WTC11 (cell line): Measurements from ENCODE around the gene RASGRF1. TPM values are rescaled to one million over a fixed set of nuclear protein-coding genes. Genes with fewer than 3 reads are reported as not detected.

Source experiments
- ATAC-seq: fragments of 200-7000 bp; cut with Tn5 transposase; 2 replicates; pipeline ENCODE4 v1.10.0; 2021; ENCODE audit warnings: mild to moderate bottlenecking, moderate library complexity
- CTCF ChIA-PET: fragments of 300-600 bp; sonication (Branson Sonifier 250); formaldehyde crosslinking; loops from one replicate; lab custom pipeline; 2021; ENCODE audit warnings: antibody characterized with exemption; lab: Charles Lee
- POLR2A ChIA-PET: fragments of 350-600 bp; sonication (Branson Sonifier 250); formaldehyde crosslinking; loops from one replicate; lab custom pipeline; 2021; ENCODE audit warnings: antibody characterized with exemption; lab: Charles Lee
- DNase-seq: peaks from one replicate; pipeline ENCODE4 v3.0.0; 2021; ENCODE audit warnings: low spot score
- H3K27ac Mint-ChIP-seq: 2 replicates; pipeline ENCODE4 v1.8.0; 2021; ENCODE audit warnings: mixed read lengths
- H3K27me3 Mint-ChIP-seq: 2 replicates; pipeline ENCODE4 v1.8.0; 2021; ENCODE audit warnings: low read depth, mild to moderate bottlenecking, moderate library complexity, mixed read lengths
- H3K36me3 Mint-ChIP-seq: 2 replicates; pipeline ENCODE4 v1.8.0; 2021; ENCODE audit warnings: mixed read lengths
- H3K4me1 Mint-ChIP-seq: 2 replicates; pipeline ENCODE4 v1.8.0; 2022; ENCODE audit warnings: mixed read lengths
- H3K4me3 Mint-ChIP-seq: 2 replicates; pipeline ENCODE4 v1.8.0; 2021; ENCODE audit warnings: mild to moderate bottlenecking, moderate library complexity, mixed read lengths
- H3K9me3 Mint-ChIP-seq: 2 replicates; pipeline ENCODE4 v1.8.0; 2021; ENCODE audit warnings: mixed read lengths
- CREM ChIP-seq: sonication (generic); formaldehyde crosslinking; IDR thresholded peaks from 2 replicates; pipeline ENCODE4 v1.8.1; 2022; ENCODE audit warnings: mild to moderate bottlenecking, missing genetic modification reagents, moderate library complexity
- E2F5 ChIP-seq: sonication (generic); formaldehyde crosslinking; IDR thresholded peaks from 2 replicates; pipeline ENCODE4 v1.8.1; 2022; ENCODE audit warnings: mild to moderate bottlenecking, moderate library complexity, missing genetic modification reagents
- EMX1 ChIP-seq: fragments of 250-450 bp; sonication (Bioruptor Pico); IDR thresholded peaks from 2 replicates; pipeline ENCODE4 v1.8.0; 2021; ENCODE audit warnings: mild to moderate bottlenecking
- FOXJ3 ChIP-seq: sonication (generic); formaldehyde crosslinking; IDR thresholded peaks from 2 replicates; pipeline ENCODE4 v1.9.0; 2021; ENCODE audit warnings: missing genetic modification reagents, mild to moderate bottlenecking, borderline replicate concordance
- MYBL2 ChIP-seq: sonication (generic); formaldehyde crosslinking; IDR thresholded peaks from 2 replicates; pipeline ENCODE4 v1.8.1; 2023; ENCODE audit warnings: mild to moderate bottlenecking, moderate library complexity, missing genetic modification reagents
- NFATC4 ChIP-seq: fragments of 250-450 bp; sonication (Bioruptor Pico); IDR thresholded peaks from 2 replicates; pipeline ENCODE4 v1.9.0; 2021; ENCODE audit warnings: mild to moderate bottlenecking
- NFYB ChIP-seq: sonication (generic); formaldehyde crosslinking; conservative IDR thresholded peaks from 2 replicates; pipeline ENCODE4 v1.8.0; 2022; ENCODE audit warnings: low read depth, missing genetic modification reagents
- NR1H2 ChIP-seq: sonication (generic); formaldehyde crosslinking; IDR thresholded peaks from 2 replicates; pipeline ENCODE4 v1.9.0; 2021; ENCODE audit warnings: mild to moderate bottlenecking, moderate library complexity, missing genetic modification reagents
- NR3C1 ChIP-seq: sonication (generic); formaldehyde crosslinking; conservative IDR thresholded peaks from 2 replicates; pipeline ENCODE4 v1.8.1; 2023; ENCODE audit warnings: low read depth, mild to moderate bottlenecking, missing genetic modification reagents
- PREB ChIP-seq: sonication (generic); formaldehyde crosslinking; IDR thresholded peaks from 2 replicates; pipeline ENCODE4 v1.8.1; 2022; ENCODE audit warnings: mild to moderate bottlenecking, missing genetic modification reagents, moderate library complexity, borderline replicate concordance
- RELA ChIP-seq: sonication (generic); formaldehyde crosslinking; IDR thresholded peaks from 2 replicates; pipeline ENCODE4 v1.8.1; 2022; ENCODE audit warnings: missing genetic modification reagents, mild to moderate bottlenecking, borderline replicate concordance
- SOX15 ChIP-seq: fragments of 250-450 bp; sonication (Bioruptor Pico); IDR thresholded peaks from 2 replicates; pipeline ENCODE4 v1.9.0; 2021; ENCODE audit warnings: mild to moderate bottlenecking
- TEAD4 ChIP-seq: sonication (generic); formaldehyde crosslinking; IDR thresholded peaks from 2 replicates; pipeline ENCODE4 v1.8.0; 2022; ENCODE audit warnings: mild to moderate bottlenecking, missing genetic modification reagents
- ZNF263 ChIP-seq: sonication (generic); formaldehyde crosslinking; IDR thresholded peaks from 2 replicates; pipeline ENCODE4 v1.8.1; 2022; ENCODE audit warnings: low read depth, mild to moderate bottlenecking, moderate library complexity, missing genetic modification reagents
- ZNF423 ChIP-seq: fragments of 250-450 bp; sonication (Bioruptor Pico); IDR thresholded peaks from 2 replicates; pipeline ENCODE4 v2.1.2; 2022; ENCODE audit warnings: mild to moderate bottlenecking, moderate library complexity
- total RNA-seq: library from RNA; stranded (reverse); gene quantifications from 3 replicates; pipeline ENCODE4 v1.2.3, GENCODE V29; 2021
- TF ChIP-seq, protein P1 (sequence below): sonication (generic); formaldehyde crosslinking; IDR thresholded peaks from 2 replicates; pipeline ENCODE4 v1.8.1; 2023; ENCODE audit warnings: mild to moderate bottlenecking, missing genetic modification reagents, moderate library complexity
- TF ChIP-seq, protein P2 (sequence below): fragments of 250-450 bp; sonication (Bioruptor Pico); IDR thresholded peaks from 2 replicates; pipeline ENCODE4 v1.9.0; 2021; ENCODE audit warnings: mild to moderate bottlenecking, borderline replicate concordance
- TF ChIP-seq, protein P3 (sequence below): fragments of 250-450 bp; sonication (Bioruptor Pico); IDR thresholded peaks from 2 replicates; pipeline ENCODE4 v1.9.0; 2021; ENCODE audit warnings: mild to moderate bottlenecking
- TF ChIP-seq, protein P4 (sequence below): fragments of 200-600 bp; IDR thresholded peaks from 2 replicates; pipeline ENCODE4 v1.8.0; 2022; ENCODE audit warnings: antibody characterized with exemption

RASGRF1 gene
- total RNA-seq, 1 experiment from 2014 or later, result 0.85 TPM

DNA sequence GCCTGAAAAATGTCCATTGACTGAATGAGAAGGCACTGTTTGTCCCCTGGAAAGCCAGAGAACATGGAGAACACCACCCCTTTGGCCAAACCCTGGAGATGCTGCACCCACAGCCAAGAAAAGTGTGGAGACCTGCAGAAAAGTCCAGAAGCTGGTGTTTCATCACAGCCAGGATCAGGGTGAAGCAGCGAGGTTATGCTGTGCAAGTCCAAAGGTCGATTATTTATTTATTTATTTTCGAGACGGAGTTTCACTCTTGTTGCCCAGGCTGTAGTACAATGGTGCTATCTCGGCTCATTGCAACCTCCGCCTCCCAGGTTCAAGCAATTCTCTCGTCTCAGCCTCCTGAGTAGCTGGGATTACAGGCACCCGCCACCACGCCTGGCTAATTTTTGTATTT, 140.2 kb downstream of the RASGRF1 start:
- no peak overlapping the region for H3K4me3 Mint-ChIP-seq
- POLR2A ChIA-PET, result no interaction called here
- no peak for TF ChIP-seq ZNF423
- no peak for TF ChIP-seq NR1H2
- no peak for TF ChIP-seq NFATC4
- no peak for TF ChIP-seq ZNF263 (CRISPR knock-in tag)
- TF ChIP-seq NFYB (CRISPR knock-in tag), result no peak
- TF ChIP-seq, protein P1, sequence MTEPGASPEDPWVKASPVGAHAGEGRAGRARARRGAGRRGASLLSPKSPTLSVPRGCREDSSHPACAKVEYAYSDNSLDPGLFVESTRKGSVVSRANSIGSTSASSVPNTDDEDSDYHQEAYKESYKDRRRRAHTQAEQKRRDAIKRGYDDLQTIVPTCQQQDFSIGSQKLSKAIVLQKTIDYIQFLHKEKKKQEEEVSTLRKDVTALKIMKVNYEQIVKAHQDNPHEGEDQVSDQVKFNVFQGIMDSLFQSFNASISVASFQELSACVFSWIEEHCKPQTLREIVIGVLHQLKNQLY (CRISPR knock-in tag), result no peak
- TF ChIP-seq, protein P2, sequence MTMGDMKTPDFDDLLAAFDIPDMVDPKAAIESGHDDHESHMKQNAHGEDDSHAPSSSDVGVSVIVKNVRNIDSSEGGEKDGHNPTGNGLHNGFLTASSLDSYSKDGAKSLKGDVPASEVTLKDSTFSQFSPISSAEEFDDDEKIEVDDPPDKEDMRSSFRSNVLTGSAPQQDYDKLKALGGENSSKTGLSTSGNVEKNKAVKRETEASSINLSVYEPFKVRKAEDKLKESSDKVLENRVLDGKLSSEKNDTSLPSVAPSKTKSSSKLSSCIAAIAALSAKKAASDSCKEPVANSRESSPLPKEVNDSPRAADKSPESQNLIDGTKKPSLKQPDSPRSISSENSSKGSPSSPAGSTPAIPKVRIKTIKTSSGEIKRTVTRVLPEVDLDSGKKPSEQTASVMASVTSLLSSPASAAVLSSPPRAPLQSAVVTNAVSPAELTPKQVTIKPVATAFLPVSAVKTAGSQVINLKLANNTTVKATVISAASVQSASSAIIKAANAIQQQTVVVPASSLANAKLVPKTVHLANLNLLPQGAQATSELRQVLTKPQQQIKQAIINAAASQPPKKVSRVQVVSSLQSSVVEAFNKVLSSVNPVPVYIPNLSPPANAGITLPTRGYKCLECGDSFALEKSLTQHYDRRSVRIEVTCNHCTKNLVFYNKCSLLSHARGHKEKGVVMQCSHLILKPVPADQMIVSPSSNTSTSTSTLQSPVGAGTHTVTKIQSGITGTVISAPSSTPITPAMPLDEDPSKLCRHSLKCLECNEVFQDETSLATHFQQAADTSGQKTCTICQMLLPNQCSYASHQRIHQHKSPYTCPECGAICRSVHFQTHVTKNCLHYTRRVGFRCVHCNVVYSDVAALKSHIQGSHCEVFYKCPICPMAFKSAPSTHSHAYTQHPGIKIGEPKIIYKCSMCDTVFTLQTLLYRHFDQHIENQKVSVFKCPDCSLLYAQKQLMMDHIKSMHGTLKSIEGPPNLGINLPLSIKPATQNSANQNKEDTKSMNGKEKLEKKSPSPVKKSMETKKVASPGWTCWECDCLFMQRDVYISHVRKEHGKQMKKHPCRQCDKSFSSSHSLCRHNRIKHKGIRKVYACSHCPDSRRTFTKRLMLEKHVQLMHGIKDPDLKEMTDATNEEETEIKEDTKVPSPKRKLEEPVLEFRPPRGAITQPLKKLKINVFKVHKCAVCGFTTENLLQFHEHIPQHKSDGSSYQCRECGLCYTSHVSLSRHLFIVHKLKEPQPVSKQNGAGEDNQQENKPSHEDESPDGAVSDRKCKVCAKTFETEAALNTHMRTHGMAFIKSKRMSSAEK (CRISPR knock-in tag), result no peak
- no peak for TF ChIP-seq PREB (CRISPR knock-in tag)
- TF ChIP-seq, protein P3, sequence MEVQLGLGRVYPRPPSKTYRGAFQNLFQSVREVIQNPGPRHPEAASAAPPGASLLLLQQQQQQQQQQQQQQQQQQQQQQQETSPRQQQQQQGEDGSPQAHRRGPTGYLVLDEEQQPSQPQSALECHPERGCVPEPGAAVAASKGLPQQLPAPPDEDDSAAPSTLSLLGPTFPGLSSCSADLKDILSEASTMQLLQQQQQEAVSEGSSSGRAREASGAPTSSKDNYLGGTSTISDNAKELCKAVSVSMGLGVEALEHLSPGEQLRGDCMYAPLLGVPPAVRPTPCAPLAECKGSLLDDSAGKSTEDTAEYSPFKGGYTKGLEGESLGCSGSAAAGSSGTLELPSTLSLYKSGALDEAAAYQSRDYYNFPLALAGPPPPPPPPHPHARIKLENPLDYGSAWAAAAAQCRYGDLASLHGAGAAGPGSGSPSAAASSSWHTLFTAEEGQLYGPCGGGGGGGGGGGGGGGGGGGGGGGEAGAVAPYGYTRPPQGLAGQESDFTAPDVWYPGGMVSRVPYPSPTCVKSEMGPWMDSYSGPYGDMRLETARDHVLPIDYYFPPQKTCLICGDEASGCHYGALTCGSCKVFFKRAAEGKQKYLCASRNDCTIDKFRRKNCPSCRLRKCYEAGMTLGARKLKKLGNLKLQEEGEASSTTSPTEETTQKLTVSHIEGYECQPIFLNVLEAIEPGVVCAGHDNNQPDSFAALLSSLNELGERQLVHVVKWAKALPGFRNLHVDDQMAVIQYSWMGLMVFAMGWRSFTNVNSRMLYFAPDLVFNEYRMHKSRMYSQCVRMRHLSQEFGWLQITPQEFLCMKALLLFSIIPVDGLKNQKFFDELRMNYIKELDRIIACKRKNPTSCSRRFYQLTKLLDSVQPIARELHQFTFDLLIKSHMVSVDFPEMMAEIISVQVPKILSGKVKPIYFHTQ (CRISPR knock-in tag), result no peak
- no peak for TF ChIP-seq SOX15 (CRISPR knock-in tag)
- no peak for TF ChIP-seq RELA
- TF ChIP-seq TEAD4, result no peak
- no peak for TF ChIP-seq NR3C1 (CRISPR knock-in tag)
- H3K36me3 Mint-ChIP-seq, result no peaks in the 10 kb centered on the region
- peaks cover 20% of the 10 kb centered on the region for H3K27me3 Mint-ChIP-seq
- CTCF ChIA-PET, result interaction anchor here (1.2 to 3.1 kb wide), 4 partner anchors 18 to 57 kb away, joined by 3 to 14 read pairs (median 7); no protein-coding TSS in a partner anchor
- no peaks in the 10 kb centered on the region for H3K9me3 Mint-ChIP-seq
- DNase-seq, result no peak
- H3K27ac Mint-ChIP-seq, result no peak overlapping the region
- H3K4me1 Mint-ChIP-seq, result peaks cover 18% of the 10 kb centered on the region
- ATAC-seq, result no peak

DNA sequence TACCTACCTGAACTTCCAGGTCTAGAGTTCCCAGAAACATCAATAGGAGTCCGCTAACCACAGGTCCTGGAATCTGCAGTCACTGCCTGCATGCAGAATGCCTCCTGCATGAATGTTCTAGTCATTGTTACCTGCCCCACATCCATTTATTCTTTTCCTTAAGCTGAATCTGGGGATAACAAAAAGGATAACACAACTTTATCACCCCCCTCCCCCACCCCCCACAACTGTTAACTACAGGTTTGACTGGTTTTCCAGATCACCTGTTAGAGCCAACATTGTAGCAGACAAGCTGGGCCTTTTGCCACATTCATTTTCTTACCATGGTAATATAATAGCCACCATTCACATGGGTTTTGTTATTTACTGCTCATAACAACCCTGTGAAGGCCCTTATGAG, 141.1 kb downstream of the RASGRF1 start:
- ATAC-seq, result no peak
- Mint-ChIP-seq H3K4me3 (no peak overlapping the region), H3K4me1 (peaks cover 18% of the 10 kb centered on the region), H3K27me3 (peaks cover 27% of the 10 kb centered on the region), H3K9me3 (no peaks in the 10 kb centered on the region), H3K27ac (no peak overlapping the region), H3K36me3 (no peaks in the 10 kb centered on the region)
- CTCF ChIA-PET, result interaction anchor here (1.7 to 3.1 kb wide), 2 partner anchors 29 to 57 kb away, joined by 11 to 14 read pairs; no protein-coding TSS in a partner anchor
- DNase-seq, result no peak
- POLR2A ChIA-PET, result no interaction called here
- TF ChIP-seq, protein P4, sequence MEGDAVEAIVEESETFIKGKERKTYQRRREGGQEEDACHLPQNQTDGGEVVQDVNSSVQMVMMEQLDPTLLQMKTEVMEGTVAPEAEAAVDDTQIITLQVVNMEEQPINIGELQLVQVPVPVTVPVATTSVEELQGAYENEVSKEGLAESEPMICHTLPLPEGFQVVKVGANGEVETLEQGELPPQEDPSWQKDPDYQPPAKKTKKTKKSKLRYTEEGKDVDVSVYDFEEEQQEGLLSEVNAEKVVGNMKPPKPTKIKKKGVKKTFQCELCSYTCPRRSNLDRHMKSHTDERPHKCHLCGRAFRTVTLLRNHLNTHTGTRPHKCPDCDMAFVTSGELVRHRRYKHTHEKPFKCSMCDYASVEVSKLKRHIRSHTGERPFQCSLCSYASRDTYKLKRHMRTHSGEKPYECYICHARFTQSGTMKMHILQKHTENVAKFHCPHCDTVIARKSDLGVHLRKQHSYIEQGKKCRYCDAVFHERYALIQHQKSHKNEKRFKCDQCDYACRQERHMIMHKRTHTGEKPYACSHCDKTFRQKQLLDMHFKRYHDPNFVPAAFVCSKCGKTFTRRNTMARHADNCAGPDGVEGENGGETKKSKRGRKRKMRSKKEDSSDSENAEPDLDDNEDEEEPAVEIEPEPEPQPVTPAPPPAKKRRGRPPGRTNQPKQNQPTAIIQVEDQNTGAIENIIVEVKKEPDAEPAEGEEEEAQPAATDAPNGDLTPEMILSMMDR, result no peak
- TF ChIP-seq MYBL2, result no peak
- no peak for TF ChIP-seq EMX1 (CRISPR knock-in tag)
- no peak for TF ChIP-seq CREM (CRISPR knock-in tag)
- no peak for TF ChIP-seq E2F5 (CRISPR knock-in tag)
- TF ChIP-seq FOXJ3, result no peak
